SU-DHL-6 (cell line): ENCODE results near the gene PUDP.

ENCODE experiments used
- H2AFZ ChIP-seq: fragments of 200-600 bp; sonication (generic); 2 replicates; pipeline ENCODE4 v1.6.1; 2014; ENCODE audit warnings: low read depth, mild to moderate bottlenecking, moderate library complexity, mixed read lengths, antibody characterized with exemption, low read length; ENCODE audit not compliant: severe bottlenecking
- H3F3A ChIP-seq: fragments of 200-600 bp; shearing (Covaris generic); 2 replicates; pipeline ENCODE4 v1.6.0; 2016; ENCODE audit warnings: antibody characterized with exemption, mild to moderate bottlenecking; ENCODE audit not compliant: insufficient read depth
- H3K27ac ChIP-seq: fragments of 200-600 bp; sonication (generic); 2 replicates; pipeline ENCODE4 v1.5.1; 2016; ENCODE audit warnings: low read depth, mild to moderate bottlenecking, low read length, moderate library complexity, mixed read lengths
- H3K27me3 ChIP-seq: fragments of 200-600 bp; sonication (generic), shearing (Covaris generic); 2 replicates; pipeline ENCODE4 v1.6.0; 2014; ENCODE audit warnings: mild to moderate bottlenecking, low read length
- H3K36me3 ChIP-seq: fragments of 200-600 bp; sonication (generic); 2 replicates; pipeline ENCODE4 v1.6.1; 2014; ENCODE audit warnings: mild to moderate bottlenecking, low read length, mixed read lengths
- H3K4me2 ChIP-seq: fragments of 300-600, 200-600 bp; shearing (Covaris generic), sonication (generic); 2 replicates; pipeline ENCODE4 v1.6.0; 2014; ENCODE audit warnings: low read length, low read depth, mild to moderate bottlenecking; ENCODE audit not compliant: poor library complexity, severe bottlenecking
- H3K4me3 ChIP-seq: fragments of 200-600 bp; sonication (generic); 2 replicates; pipeline ENCODE4 v1.5.1; 2014; ENCODE audit warnings: antibody characterized with exemption, low read length, mild to moderate bottlenecking, mixed read lengths; ENCODE audit not compliant: insufficient read depth, poor library complexity, severe bottlenecking
- H3K79me2 ChIP-seq: fragments of 200-600 bp; sonication (generic); 2 replicates; pipeline ENCODE4 v1.6.1; 2014; ENCODE audit warnings: mild to moderate bottlenecking, low read length, moderate library complexity; ENCODE audit not compliant: insufficient read depth
- H3K9ac ChIP-seq: fragments of 200-600 bp; sonication (generic); 2 replicates; pipeline ENCODE4 v1.7.0; 2014; ENCODE audit warnings: mild to moderate bottlenecking, low read length
- H3K9me2 ChIP-seq: fragments of 200-600 bp; sonication (generic); replicated peaks from 2 replicates; pipeline ENCODE4 v1.6.1; 2014; ENCODE audit warnings: low read length; ENCODE audit not compliant: insufficient read depth
- H3K9me3 ChIP-seq: fragments of 200-600 bp; sonication (generic); 2 replicates; pipeline ENCODE4 v1.6.1; 2014; ENCODE audit warnings: low read length, mixed read lengths; ENCODE audit not compliant: insufficient read depth
- H4K20me1 ChIP-seq: fragments of 200-600 bp; sonication (generic); 2 replicates; pipeline ENCODE4 v1.6.1; 2014; ENCODE audit warnings: low read depth, mild to moderate bottlenecking, antibody characterized with exemption, low read length, moderate library complexity, mixed read lengths
- EZH2phosphoT487 ChIP-seq: fragments of 200-600 bp; sonication (generic), shearing (Covaris generic); conservative IDR thresholded peaks from 2 replicates; pipeline ENCODE4 v1.6.1; 2018; ENCODE audit warnings: mild to moderate bottlenecking, antibody characterized with exemption, low read length, moderate library complexity, mixed read lengths
- TF ChIP-seq, protein P1 (sequence below): fragments of 200-600 bp; sonication (generic); IDR thresholded peaks from one replicate; pipeline ENCODE4 v1.5.1; 2017; ENCODE audit warnings: antibody characterized with exemption, mild to moderate bottlenecking, low read length, moderate library complexity; ENCODE audit not compliant: insufficient read depth, poor library complexity, severe bottlenecking

Gene PUDP

DNA sequence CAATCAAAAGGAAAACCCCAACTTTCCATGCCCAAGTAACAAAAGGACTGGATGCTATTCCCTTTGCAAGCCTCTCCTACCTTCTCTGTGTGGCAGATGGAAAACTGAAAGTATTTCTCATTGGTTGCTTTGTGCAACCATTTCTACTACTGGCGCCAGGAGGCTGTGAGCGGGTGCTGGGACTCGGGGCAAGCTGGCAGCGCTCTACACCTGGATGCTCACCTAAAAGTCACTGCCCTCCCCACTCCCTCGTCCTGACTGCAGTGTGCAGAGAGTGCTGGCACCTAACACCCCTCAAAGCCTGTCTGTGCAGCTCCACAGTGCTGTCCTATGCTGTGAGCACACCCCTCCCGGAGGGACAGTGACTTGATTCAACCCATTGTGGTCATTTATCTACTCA, 54.6 kb downstream of the PUDP start:
- no peak overlapping the region for H2AFZ ChIP-seq
- H3K27ac ChIP-seq = peak overlapping the region; percentile 96
- peak overlapping the region; percentile 54 for H3K4me2 ChIP-seq
- peak overlapping the region; percentile 46 for H3K9ac ChIP-seq
- no peaks in the 10 kb centered on the region for H4K20me1 ChIP-seq
- no peaks in the 10 kb centered on the region for H3K36me3 ChIP-seq
- H3K27me3 ChIP-seq = no peaks in the 10 kb centered on the region
- no peaks in the 10 kb centered on the region for H3K9me2 ChIP-seq
- H3K4me3 ChIP-seq = no peak overlapping the region
- H3K9me3 ChIP-seq = no peaks in the 10 kb centered on the region
- peaks cover 35% of the 10 kb centered on the region for H3F3A ChIP-seq
- peaks cover 32% of the 10 kb centered on the region for H3K79me2 ChIP-seq
- no peak for TF ChIP-seq EZH2phosphoT487
- TF ChIP-seq, protein P1, sequence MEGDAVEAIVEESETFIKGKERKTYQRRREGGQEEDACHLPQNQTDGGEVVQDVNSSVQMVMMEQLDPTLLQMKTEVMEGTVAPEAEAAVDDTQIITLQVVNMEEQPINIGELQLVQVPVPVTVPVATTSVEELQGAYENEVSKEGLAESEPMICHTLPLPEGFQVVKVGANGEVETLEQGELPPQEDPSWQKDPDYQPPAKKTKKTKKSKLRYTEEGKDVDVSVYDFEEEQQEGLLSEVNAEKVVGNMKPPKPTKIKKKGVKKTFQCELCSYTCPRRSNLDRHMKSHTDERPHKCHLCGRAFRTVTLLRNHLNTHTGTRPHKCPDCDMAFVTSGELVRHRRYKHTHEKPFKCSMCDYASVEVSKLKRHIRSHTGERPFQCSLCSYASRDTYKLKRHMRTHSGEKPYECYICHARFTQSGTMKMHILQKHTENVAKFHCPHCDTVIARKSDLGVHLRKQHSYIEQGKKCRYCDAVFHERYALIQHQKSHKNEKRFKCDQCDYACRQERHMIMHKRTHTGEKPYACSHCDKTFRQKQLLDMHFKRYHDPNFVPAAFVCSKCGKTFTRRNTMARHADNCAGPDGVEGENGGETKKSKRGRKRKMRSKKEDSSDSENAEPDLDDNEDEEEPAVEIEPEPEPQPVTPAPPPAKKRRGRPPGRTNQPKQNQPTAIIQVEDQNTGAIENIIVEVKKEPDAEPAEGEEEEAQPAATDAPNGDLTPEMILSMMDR = no peak

DNA sequence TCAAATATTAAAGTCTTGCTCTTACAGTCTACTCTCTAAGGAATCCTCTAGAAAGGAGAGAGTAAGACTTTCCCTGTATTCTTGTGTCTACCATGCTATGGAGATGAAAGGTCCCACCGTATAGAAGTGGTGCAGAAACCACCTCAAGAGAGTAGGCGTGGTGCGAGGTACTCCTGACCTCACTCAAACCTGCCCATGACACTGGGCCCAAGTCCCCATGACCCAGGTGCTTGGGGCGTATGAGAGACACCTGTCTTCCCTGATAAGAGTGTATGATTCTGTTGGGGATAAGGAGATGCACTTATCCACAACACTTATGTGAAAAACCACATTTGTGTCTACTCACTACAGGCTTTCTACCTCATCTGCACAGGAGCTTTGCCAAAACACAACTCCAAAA, 55.4 kb downstream of the PUDP start:
- Histone ChIP-seq H2AFZ (no peak overlapping the region), H3K36me3 (no peaks in the 10 kb centered on the region), H3K79me2 (peaks cover 35% of the 10 kb centered on the region), H3K4me2 (peak overlapping the region; percentile 54), H3K9me2 (no peaks in the 10 kb centered on the region), H3K4me3 (no peak overlapping the region), H3K9ac (peak overlapping the region; percentile 46; the same call in 1 of the 2 replicates), H4K20me1 (no peaks in the 10 kb centered on the region), H3K27me3 (no peaks in the 10 kb centered on the region), H3K27ac (peak overlapping the region; percentile 96), H3K9me3 (no peaks in the 10 kb centered on the region), H3F3A (peaks cover 38% of the 10 kb centered on the region)
- TF ChIP-seq, protein P1 = no peak
- TF ChIP-seq EZH2phosphoT487 = no peak

DNA sequence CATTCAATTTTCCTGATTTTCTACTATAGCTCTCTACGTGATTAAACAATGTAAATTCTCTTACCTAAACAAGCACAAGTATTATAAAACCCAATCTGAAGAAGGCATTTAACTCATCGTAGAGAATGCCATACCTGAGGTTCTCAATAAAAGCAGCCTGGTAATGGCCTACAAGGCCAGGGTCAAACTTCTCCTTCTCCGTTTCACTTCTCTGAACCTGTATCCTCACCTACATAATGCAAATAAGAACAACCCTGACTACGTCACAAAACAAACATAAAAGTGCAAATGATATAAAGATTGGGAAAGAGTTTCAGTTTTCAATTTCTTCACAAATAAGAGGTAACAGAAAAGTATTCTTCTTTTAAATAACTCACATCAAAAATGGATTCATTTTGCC, 56.0 kb downstream of the PUDP start:
- Histone ChIP-seq H2AFZ (no peak overlapping the region), H3K4me3 (no peak overlapping the region), H4K20me1 (no peaks in the 10 kb centered on the region), H3K79me2 (peaks cover 38% of the 10 kb centered on the region), H3K27me3 (no peaks in the 10 kb centered on the region), H3K9ac (peak overlapping the region; percentile 46; the same call in 1 of the 2 replicates), H3K9me3 (no peaks in the 10 kb centered on the region), H3K27ac (peak overlapping the region; percentile 96), H3K9me2 (no peaks in the 10 kb centered on the region), H3K36me3 (no peaks in the 10 kb centered on the region), H3F3A (peaks cover 38% of the 10 kb centered on the region), H3K4me2 (peak overlapping the region; percentile 54)
- no peak for TF ChIP-seq EZH2phosphoT487
- TF ChIP-seq, protein P1 = no peak
